NCI-H2107 (cell line): ENCODE results near the gene EEF1AKMT3.
"Not testable (repeated sequence)": the region's sequence is repeated elsewhere in the genome, so short reads cannot be mapped to it uniquely, and the experiment has no call there.

Experiments
- DNase-seq: peaks from one replicate; lab custom pipeline; 2025; lab: John Stamatoyannopoulos, UW

The EEF1AKMT3 gene

DNA sequence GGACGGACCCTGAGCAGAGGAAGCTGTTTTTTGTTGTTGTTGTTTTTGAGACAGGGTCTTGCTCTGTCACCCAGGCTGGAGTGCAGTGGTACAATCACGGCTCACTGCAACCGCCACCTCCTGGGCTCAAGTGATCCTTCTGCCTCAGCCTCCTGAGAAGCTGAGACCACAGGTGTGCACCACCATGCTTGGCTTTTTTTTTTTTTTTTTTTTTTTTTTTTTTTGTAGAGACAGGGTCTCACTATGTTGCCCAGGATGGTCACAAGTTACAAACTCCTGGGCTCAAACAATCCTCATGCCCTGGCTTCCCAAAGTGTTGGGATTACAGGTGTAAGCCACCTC is 45.5 kb downstream of the EEF1AKMT3 start:
- not testable (repeated sequence) for DNase-seq

DNA sequence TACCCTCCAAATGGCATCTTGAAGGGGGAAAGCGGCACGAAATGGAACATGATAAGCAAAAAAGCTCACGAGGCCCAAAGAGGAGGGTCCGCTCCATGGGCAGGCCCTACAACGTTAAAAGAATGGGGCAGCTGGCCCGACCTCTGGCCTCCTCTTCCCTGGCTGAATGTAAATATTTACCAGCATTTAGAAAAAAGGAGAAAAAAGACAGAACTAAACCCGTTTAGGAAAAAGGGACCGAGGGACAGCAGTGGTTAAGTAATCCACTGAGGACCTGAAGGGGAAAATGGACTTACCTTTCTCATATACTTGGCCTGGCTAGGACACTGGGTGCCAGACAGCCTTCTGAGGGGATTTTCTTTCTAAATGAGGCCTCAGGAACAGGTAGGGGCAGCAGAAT is 47.7 kb downstream of the EEF1AKMT3 start:
- not testable (repeated sequence) for DNase-seq

DNA sequence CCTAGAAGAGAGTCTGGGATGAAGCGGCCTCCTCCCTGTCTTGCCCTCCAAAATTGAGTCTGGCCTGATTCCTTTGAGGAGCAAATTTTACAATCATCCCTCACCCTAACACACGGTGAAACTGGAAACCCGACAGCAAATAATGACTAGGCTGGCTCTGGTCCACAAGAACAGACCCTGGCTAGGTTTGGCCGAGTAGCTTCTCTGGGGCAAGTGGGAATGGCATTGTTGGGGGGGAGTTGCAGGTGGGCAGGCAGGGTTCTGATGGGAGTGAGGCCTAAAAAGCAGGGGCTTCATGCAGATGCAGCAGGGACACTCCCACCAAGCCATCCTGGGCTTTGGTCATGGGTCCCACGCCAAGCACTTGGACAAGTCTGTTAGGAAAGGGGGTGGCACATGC is 48.6 kb downstream of the EEF1AKMT3 start:
- not testable (repeated sequence) for DNase-seq

- no peak for DNase-seq
Measured at GRCh38 chr12:57821474-57822214, 49.2 kb downstream of the EEF1AKMT3 start.

- DNase-seq, result no peak
Measured at GRCh38 chr12:57822392-57823130, 50.1 kb downstream of the EEF1AKMT3 start.

DNA sequence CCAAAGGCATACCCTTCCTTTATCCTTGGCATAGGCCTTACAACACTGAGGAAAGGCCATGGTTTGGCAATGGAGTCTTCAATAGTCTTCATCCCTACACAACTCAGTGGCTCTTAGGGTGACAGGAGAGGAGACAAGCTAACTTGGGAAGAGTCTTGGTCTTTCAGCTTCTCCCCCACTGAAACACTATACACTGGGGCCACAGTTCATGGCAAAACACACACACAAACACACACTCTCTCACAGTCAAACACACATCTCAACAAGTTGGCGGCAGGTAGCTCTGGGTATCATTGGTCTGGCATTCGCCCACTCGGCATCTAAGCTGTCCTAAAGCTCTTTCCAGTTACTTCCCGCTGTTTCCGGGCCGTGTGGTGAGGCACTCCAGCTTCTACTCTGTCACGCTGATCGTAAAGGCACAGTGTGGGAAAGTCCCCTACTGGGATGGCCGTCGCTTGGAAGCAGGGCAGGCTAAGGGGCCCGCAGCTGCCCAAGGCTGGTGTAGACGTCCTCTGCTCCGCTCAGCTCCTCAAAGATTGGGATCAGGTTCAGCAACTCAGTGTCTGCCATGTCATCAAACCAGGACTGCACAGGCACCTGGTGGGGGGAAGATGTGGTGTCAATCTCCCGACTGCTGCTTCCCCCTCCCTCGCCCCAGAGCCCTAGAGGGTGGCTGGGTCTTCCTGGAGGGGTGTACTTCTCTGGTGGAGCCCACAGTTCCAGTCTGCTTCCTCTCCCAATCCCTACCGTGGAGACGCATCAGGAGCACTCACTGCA is 50.9 kb downstream of the EEF1AKMT3 start:
- no peak for DNase-seq

DNA sequence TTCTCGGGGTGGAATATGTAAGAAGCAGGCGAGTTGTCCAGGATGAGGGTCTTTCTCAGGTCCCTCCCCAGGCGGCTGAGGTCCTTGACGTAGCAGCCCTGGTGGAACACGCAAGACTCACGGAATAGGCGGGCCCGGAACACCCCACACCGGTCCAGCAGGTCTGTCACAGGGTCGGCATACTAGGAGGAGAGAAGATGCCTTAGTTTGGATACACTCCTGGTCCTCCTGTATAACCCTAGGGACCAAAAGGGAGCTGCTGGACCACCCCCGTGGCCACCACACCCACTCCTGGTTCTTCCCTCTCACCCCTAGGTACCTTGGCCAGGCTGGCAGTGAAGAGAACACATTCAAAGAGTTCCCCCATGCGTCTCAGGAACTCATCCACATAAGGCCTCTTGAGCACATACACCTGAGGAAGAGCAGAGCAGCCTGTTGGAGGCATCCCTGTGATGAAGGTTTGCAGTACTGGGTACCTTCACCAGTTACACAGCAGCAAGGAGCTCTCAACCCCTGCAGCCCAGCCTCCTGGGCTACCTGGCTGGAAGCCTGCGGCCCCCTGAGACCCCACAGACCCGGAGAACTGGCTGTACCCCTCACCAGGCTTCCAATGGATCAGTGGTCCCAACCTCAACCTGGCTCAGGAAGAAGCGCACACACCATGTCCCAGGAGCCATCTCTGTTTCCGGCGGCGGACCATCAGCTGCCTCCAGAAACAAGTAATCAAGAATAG is 51.7 kb downstream of the EEF1AKMT3 start:
- no peak for DNase-seq

DNA sequence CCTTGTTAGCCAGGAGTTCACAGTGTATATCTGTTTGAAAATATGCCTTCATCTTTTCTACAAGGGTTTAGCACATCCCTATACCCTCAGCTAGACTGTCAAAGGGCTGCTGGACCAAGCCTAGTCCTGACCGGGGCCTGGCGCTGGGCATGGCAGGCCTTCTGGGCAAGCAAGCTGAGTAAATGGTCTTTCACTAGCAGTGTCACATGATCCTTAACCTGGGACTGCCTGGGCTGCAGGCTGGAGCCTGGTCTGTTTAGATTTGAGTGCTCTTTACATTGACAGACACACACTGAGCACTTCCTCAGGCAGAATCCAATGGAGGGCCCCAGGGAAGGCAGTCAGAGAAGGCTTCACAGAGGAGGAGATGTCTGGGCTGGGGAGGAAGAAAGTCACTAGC is 53.0 kb downstream of the EEF1AKMT3 start:
- no peak for DNase-seq

DNA sequence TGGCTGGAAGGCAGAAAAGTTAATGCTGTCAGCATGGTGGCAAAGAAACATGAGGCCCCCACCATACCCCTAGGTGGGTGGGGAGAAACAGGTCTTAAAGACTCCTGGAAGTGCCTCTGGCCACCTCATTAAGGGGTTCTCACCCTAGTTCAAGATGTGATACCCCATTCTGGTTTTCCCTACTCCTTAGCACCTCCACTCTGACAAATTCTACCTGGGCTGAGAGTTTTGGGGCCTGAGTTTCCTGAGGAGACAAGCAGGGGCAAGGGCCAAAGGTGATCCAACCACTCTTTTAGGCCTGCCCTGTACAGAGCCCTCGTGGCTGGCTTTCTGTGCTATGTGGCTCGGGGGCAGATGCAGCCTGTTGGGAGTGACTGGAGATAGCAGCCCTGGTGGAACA is 54.0 kb downstream of the EEF1AKMT3 start:
- DNase-seq, result no peak

DNA sequence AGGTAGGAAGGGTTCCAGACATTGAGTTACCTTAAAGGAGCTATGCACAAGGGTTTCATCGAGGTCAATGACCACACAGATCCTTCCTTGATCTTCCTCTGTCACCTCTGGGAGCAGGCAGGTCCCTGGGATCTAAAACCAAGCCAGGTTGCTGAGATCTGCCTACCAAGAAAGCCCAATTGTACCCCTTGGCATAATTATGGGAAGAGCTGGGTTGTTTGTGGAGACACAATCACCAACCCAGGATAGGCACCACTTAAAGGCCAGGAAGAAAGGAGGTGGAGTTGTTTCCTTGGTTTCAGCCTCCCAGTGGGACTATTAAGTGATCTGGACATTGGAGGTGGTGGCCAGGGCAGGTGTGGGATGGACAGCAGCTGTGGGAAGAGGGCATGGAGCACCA is 54.6 kb downstream of the EEF1AKMT3 start:
- DNase-seq, result no peak

DNA sequence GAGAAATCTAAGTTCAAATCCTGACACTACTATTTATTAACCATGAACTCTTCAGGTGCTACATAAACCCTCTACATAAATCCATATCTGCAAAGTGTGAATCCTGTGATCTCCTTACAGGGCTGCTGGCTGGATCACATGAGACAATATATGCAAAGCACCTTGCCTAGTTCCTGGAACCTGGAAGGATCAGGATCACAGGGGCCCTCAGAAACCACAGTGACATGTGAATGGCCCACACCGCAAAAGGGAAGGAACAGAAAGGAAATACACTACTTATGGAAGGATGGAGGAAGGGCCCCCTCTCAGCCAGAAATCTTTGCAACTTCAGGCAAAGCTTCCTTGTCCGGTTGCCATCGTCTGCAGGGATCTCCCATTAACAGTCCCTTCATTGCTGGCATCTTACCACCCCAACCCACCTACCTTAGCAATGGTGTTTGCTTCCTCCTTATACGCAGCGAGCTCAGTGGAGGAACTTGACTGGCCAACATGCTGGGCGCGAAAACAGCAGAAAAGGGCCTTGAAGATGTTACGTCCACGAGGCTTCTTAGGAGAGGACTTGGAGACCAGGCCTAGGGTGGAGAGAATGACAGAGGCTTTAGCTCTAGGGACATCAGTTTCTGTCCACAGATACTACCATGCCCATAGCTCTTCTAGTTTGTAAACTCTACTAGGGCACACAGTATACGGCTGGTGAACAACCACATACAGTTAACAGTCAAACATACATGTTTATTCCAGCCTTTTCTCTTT is 56.8 kb downstream of the EEF1AKMT3 start:
- DNase-seq, result no peak

GRCh38 chr12:57830393-57830792 is 58.0 kb downstream of the EEF1AKMT3 start:
- no peak for DNase-seq
